GM21390 (cell line): ENCODE results near the gene SLC4A2.

ENCODE experiments used
- ATAC-seq: cut with Tn5 transposase; IDR thresholded peaks from one replicate; pipeline ENCODE4 v1.9.1; 2021; ENCODE audit not compliant: unreplicated experiment

The SLC4A2 gene

GRCh38 chr7:151110941-151111645, 51.7 kb downstream of the SLC4A2 start:
- peak; percentile 92 for ATAC-seq

GRCh38 chr7:151113344-151114150, 54.2 kb downstream of the SLC4A2 start:
- no peak for ATAC-seq

- no peak for ATAC-seq
Measured at GRCh38 chr7:151114151-151115090, 55.0 kb downstream of the SLC4A2 start.

DNA sequence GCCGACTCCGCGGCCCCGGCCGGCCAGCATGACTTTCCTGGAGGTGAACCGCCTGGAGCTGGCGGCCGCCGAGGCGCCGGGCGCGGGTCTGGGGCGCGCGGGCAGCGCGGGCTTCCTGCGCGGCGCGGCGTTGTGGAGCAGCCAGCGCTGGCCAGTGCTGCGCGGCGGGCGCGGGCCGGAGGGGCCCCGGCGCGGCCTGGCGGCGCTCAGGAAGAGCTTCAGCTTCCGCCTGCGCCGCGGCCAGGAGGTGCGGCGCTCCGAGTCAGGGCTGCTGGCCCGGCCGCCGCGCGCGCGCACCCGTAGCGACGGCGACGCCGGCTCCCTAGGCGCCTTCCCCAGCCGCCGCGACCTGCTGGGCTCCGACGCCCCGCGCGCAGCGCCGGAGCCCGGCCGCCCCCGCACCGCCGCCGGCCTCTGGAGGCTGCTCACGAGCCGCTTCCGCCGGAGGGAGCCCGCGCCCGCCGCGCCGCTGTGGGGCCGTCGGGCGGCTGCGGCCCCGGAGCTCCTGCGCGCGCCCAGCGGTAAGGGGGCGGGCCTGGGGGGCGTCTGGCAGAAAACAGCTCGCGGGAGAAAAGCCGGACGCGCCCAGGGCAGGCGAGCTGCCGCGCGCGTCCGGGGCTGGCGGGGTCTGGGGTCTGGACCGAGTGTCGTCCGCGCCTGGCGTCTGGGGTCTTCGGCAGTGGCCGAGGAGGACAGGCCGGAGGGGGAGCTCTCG, 55.9 kb downstream of the SLC4A2 start:
- ATAC-seq = no peak

GRCh38 chr7:151115836-151116418, 56.5 kb downstream of the SLC4A2 start:
- no peak for ATAC-seq

DNA sequence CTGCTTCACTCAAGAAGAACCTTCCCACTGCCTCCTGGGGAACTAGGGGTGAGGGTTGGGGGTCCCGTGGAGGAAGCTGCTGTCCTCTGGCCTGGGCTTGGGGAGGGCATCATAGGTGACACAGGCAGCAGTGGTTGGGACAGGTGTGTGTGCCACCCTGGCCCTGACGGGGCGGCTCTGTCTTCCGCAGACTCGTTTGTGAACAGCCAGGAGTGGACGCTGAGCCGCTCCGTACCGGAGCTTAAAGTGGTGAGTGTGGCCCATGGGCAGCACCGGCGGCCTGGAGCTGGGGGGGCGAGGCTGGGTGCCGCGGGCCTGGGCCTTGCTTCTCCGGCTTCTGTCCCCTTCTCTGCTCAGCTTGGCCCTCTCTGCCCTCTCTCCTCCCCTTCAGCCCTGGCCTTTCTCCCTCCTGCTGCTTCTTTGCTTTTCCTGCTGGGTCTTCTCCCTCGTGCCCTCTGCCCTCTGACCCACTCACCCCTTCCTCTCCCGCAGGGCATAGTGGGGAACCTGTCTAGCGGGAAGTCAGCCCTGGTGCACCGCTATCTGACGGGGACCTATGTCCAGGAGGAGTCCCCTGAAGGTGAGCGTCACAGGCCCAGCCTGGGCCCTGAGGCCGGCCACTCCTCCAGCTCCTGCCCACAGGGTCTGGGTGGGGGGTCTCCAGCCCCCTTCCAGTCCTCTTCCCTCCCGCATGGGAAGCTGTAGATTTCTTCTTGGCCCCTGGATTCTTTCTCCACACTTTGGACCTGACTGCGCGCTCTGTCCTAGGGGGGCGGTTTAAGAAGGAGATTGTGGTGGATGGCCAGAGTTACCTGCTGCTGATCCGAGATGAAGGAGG, 57.4 kb downstream of the SLC4A2 start:
- ATAC-seq = no peak

DNA sequence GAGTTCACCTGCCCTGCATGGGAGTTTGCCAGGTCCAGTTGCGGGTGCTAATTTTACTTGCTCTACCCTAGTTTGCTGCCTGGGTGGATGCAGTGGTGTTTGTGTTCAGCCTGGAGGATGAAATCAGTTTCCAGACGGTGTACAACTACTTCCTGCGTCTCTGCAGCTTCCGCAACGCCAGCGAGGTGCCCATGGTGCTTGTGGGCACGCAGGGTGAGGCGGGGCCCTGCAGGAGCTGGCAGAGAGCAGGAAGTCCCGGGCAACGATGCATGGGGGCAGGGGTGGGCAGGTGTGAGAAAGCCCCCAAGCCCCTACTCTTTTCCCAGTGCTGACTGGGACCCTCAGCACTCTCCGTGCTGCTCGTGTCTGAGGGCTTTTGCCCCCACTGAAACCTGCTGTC, 58.2 kb downstream of the SLC4A2 start:
- no peak for ATAC-seq

DNA sequence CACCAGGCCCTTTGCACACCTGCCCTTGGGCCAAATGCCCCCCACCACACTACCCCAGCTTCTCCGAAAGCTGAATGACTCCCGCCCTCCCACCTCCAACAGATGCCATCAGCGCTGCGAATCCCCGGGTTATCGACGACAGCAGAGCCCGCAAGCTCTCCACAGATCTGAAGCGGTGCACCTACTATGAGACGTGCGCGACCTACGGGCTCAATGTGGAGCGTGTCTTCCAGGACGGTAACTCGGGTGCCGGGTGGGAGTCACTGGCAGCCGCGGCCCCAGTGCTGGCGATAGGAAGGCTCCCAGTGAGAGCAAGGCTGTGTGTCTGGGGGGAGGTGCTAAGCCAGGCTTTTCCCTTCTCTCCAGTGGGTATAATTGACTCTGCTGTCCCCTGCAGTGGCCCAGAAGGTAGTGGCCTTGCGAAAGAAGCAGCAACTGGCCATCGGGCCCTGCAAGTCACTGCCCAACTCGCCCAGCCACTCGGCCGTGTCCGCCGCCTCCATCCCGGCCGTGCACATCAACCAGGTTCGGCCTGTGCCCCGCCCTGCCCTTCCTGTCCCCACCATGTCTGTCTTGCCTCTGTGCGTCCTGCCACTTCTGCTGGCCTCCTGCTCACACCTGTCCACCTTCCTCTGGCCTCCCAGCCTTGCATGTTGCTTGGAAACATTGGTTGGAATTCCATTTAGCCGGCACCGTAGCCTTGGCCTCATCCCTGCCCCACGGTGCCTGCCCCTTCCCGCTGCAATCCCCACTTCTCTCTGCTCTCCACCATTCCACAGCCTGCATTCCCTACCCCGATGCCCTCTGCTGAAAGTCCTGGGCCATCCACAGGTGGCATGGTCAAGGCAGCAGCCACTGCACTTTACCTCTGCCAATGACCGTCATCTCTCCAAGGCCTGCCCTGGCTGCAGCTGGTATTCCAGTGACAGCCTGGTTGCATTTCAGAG, 59.0 kb downstream of the SLC4A2 start:
- ATAC-seq = no peak

DNA sequence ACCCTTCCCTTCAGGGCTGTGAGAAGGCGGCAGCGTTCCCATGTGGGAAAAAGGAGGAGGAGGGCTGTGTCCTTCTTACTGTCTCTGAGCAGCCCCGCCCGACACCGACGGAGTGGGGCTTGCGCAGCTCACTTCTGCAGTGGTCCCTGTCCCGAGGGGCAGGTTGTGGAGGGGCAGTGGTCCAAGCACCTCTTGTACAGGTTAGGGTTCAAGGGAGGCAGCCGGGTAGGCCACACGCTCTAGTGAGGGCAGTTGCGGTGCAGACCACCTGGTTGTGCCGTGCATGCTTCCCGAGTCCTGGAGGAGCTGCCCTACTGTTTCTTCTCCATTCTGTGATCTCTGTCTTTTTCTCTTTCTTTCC, 59.6 kb downstream of the SLC4A2 start:
- ATAC-seq = no peak

DNA sequence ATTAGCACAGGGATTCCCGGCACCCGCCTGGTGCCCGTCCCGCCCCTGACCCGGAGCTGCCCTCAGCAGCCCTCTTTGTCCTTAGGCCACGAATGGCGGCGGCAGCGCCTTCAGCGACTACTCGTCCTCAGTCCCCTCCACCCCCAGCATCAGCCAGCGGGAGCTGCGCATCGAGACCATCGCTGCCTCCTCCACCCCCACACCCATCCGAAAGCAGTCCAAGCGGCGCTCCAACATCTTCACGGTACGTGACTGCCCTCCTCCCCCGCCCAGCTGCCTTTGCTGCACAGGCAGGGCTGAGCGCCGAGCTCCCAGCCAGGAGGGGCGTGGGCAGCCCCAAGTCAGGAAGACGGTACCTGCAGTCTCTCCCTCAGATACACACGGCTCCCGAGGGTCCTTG, 60.5 kb downstream of the SLC4A2 start:
- no peak for ATAC-seq

DNA sequence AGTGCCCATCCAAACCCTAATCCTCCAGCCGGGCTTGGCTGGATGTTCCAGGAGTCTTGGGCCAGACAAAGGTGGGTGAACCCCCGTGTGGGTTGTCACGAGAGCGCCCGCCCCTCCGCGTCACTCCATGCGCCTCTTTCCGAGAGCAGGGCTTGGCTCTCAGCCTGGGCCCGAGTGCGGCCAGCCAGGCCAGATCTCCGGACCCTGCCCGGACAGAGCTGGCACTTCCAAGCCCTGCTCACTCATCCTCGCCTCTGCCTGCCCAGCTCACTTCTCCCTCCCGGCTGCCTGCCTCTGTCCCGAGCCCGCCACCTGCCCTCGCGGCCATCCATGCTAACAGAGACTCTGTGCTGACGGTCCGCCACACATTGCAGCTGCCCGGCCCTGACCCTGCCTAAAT, 61.5 kb downstream of the SLC4A2 start:
- ATAC-seq = no peak

DNA sequence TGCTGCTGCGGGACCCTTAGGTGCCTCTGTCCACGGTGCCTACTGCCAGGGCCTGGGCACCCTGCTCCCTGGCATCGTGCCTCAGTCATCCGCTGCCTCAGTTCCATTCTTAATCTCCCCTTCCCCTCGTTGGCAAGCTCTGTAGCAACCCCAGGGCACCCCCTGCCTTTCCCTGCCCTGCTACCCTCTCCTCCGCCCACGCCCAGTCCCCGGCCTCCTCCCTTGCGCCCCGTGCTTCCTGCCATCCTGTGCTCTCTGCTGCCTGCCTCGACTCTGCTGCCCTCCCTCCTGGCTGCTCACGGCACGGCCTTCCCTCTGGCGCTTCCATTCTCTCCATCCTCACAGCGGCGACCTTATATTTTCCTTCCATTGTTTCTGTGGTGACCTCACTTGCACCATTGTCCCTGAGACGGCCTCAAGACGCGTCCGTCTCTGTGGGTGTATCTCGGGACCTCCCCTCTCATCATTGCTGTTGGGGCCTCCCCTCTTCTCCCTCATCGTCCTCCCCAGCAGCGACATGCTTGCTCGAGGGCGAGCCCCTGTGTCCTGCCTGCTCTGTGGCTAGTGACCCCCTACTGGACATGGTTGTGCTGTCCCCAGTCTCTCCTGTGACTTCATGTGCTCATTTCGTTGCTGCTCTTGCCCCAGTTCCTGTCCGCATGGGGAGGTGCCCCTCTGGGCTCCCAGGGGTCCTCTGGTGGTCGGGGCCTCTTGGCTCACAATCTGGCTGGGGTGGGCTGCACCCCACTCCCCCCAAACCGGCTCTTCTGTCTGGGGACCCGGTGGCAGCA, 62.2 kb downstream of the SLC4A2 start:
- no peak for ATAC-seq

DNA sequence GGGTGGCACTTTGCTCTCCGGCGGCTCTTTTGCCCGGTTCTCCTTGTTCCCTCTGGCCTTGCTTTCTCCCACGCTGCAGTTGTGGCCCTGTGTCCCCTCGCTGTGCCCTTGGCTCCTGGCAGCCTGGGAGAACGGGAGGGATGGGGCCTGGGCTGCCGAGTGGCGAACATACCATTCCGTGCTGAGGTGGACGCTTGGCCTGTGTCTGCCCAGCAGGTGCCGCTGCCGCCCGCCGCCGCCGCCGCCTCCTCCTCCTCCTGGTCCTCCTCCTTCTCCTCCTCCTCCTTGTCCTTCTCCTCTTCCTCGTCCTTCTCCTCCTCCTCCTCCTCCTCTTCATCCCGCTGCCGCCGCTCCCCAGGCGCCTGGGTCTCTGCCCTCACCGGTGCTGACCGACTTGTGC, 62.9 kb downstream of the SLC4A2 start:
- ATAC-seq = no peak

DNA sequence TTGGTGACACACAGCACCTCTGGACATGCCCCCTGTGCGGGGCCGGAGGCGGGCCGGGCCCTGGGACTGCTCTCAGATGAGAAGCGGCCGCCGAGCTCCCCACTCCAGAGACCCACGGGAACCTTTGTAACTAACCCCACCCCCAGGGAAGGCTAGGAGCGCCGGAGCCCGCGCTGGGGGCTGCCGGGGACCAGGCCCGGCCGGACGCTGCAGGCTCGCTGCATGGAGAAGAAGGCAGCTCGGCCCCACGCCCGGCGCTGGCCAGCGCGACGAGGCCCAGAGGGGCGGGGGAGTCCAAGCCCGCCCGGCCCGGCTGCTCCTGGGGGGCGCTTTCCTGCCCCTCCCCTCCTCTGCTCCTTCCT, 63.4 kb downstream of the SLC4A2 start:
- no peak for ATAC-seq

GRCh38 chr7:151123158-151123821, 63.9 kb downstream of the SLC4A2 start:
- no peak for ATAC-seq

GRCh38 chr7:151123822-151124464, 64.6 kb downstream of the SLC4A2 start:
- ATAC-seq = peak; percentile 83

DNA sequence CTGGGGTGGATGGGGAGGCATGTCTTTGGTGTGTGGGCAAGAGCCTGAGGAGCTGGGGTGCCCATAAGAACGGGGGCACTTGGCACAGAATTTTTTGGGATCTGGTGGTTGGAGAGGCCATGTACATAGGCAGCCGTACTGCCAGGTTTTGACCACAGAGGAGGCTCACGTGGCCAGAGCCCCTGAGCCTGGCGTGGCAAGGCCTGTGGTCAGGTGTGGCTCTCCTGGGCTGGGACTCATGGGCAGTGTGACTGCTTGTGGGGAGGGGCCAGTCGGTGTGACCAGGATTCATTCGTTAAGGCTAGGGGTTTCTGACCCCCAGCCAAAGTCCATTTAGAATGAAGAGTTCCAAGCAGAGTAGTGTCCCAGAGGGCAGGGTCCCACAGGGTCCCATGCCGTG, 65.1 kb downstream of the SLC4A2 start:
- ATAC-seq = no peak
